HG03439 (cell line): ENCODE measurements around the gene CTTNBP2.

Experiments used
- ATAC-seq: cut with Tn5 transposase; IDR thresholded peaks from one replicate; pipeline ENCODE4 v1.9.1; 2021; ENCODE audit warnings: mild to moderate bottlenecking, moderate library complexity; ENCODE audit not compliant: unreplicated experiment

CTTNBP2 gene

DNA sequence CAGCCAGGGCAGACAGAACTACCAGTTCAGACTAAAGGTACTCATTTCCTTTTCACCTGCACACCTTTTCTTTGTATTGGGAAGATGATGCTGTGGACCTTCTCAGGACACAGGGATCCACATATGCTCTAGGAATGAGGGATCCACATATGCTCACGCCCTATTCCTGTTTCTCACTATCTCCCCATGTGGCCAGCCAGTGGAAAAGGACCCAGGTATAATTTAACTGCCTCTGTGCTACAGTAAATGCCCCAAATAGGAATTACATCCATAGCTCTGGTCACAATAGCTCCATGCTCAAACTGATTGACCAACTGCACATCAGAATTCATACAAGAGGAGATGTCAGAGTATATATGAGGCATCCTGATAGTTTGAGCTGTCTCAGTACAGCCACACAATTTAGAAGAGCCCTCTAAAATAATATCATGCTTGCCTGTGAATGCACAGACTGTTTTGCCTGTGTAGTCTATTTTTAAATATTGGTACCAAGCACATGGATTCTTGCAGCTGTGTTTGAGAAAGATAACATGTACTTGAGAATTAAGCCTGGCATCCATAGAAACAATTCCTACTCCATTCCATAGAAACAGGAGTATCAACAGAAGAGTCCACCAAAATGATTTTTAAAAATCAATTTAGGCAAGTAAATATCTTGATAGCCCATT lies 43.7 kb downstream of the CTTNBP2 start:
- no peak for ATAC-seq

- no peak for ATAC-seq
These were observed 44.4 kb downstream of the CTTNBP2 start for GRCh38 chr7:117828825-117829224.

DNA sequence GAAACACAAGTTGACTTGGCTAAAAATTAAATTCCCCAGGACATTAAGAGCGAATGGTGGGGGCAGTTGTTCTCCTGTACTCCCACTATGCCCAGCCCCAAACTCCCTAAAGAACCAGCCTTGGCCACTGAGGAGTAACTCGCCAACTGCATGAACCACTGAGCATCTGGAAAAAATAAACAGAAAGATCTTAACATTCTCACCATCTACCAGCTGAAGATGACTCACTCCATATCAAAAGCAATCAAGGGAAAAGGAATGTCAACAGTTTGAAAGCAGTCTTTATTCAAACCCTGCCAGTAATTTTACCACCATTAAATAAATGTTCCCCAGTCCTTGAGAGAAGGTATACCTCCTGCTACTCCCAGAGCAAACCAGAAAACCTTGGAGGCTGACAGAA lies 45.4 kb downstream of the CTTNBP2 start:
- no peak for ATAC-seq

GRCh38 chr7:117825132-117825531 lies 48.1 kb downstream of the CTTNBP2 start:
- no peak for ATAC-seq

- no peak for ATAC-seq
These were observed 48.6 kb downstream of the CTTNBP2 start for GRCh38 chr7:117824592-117824991.

- ATAC-seq, result no peak
These were observed 53.7 kb downstream of the CTTNBP2 start for GRCh38 chr7:117819558-117819957.

DNA sequence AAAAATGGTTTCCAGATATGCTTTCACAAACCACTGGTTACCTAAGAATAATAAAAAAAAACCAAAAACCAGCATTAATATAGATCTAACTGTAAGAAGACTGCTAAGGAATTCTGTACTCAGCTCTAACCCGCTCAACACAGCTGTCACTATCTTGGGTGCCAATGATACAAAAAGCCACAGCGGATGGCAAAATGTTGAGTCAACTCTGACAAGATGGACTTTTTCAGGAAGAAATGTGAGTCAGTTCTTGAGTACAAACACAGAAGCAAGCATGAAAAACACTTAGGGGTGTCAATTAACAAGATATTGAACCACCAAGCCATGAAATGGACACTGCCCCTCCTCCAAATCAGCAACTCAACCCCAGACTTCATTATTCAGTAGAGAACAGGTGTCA lies 55.0 kb downstream of the CTTNBP2 start:
- ATAC-seq, result no peak

DNA sequence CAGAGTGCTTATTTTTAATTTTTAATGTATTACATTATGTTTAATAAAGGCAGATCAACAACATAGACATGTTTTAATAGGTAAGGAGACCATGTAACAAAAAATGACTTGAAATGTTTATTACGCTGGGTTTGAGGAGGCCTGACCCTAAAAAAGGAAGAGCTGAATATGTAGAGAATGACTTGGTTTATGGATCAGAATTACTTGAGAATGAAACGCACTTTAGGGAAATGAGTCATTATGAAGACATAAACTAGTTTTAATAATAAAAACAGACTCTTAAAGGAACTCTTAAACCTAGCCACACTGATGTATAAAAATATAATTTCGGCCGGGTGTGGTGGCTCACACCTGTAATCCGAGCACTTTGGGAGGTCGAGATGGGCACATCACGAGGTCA lies 56.5 kb downstream of the CTTNBP2 start:
- no peak for ATAC-seq

DNA sequence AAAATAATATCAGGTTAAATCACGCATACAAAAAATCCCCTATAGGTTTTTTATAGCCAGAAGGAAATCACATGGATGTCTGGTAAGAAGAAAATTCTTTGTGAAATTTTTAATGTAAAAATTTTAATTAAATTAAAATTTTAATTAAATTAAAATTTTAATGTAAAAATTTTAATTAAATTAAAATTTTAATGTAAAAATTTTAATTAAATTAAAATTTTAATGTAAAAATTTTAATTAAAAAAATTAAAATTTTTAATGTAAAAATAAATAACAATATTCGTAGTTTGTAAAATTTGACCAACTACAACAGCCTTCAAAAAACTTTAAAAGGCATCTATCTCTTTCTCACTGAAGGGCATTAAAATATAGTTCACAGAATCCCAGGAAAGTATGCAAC lies 61.5 kb downstream of the CTTNBP2 start:
- no peak for ATAC-seq

DNA sequence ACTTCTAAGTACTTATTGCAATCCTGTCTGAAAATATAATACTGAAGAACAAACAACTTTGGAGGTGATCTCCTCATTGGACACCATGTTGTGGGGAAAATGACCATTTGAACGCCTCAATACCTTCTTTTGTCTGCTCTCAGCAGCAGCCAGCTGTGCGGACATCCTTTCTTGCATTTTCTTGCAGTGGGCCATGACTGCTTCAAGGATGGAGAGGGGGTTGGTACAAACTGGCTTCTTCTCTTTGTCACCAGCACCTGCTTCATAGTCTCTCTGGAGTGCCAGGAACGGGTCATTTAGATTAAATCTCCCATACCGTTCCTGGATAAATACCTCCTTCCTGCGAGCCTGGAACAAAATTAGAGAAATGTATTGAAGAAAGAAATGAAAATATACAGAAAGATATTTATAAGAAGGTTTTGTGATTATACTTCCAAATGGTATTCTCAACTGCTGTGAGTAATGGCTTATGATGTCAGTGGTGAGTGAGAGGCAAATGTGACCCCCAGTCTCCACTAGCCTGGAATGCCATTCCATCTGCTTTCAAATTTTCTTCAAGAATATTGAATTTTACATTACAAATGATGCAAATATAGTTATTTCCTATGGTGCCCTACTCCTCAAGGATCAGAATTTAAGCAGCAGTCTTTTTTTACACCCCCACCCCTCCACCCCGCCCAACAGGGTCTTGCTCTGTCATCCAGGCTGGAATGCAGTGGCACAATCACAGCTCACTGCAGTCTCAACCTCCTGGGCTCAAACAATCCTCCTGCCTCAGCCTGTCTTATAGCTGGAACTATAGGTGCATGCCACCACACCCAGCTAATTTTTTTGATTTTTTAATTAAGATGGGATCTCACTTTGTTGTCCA lies 62.4 kb downstream of the CTTNBP2 start:
- ATAC-seq, result no peak

GRCh38 chr7:117809958-117810357 lies 63.3 kb downstream of the CTTNBP2 start:
- ATAC-seq, result no peak

GRCh38 chr7:117808910-117809705 lies 64.1 kb downstream of the CTTNBP2 start:
- no peak for ATAC-seq

DNA sequence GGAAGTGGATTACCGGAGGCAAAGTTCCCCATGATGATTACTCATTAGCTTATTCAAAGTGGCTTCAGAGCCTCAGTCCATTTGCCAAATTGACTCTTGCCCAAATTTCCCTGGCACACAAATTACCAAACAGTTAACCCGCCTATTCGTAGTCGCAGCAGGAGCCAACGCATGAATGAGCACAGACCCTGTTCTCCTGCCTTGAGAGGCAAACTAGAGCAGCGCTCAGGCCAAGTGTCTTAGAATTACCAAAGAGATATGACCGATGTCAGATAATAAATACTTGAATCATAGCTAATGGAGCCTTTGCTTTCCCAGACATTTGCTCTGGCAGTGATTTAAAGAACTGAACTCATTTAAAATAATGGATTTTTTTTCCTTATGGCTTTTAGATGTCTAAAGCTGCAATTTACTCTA lies 64.9 kb downstream of the CTTNBP2 start:
- no peak for ATAC-seq

DNA sequence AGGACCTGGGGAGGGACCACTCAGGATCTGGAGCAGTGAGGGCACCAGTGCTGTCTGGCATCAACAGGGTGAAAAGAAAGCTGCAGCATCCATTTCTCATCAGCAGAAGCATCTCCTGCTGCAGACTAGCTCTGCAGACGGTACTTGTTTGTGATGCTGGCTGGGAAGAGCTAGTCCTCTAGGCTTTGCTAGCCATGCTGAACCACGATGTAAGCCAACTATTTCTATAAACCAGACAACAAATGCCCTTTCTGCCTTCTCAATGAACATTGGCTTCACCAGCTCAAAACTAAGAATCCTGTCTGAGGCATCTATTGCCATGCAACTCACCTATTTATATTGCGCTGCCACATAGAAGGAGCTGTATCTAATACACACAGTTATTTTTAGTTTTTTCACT lies 65.6 kb downstream of the CTTNBP2 start:
- ATAC-seq, result no peak

- no peak for ATAC-seq
These were observed 67.2 kb downstream of the CTTNBP2 start for GRCh38 chr7:117806011-117806410.

GRCh38 chr7:117805241-117805640 lies 68.0 kb downstream of the CTTNBP2 start:
- ATAC-seq, result no peak

DNA sequence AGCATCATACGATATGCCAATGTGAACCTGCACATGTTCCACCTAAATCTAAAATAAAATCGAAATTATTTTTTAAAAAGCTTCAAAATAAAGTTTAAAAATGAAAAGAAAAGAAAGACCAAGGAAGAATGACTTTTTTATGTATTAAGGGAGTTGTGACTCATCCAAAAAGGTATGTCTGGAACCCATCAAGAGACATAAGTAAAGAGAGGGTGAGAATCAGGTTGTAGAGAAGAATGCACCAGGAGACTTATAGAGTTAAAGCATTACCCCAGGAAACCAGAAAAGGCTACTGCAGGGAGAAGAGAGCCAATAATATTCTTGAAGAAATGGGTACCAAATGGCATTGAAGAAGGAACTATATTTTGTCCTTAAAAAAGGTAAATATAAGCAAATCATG lies 69.8 kb downstream of the CTTNBP2 start:
- no peak for ATAC-seq

DNA sequence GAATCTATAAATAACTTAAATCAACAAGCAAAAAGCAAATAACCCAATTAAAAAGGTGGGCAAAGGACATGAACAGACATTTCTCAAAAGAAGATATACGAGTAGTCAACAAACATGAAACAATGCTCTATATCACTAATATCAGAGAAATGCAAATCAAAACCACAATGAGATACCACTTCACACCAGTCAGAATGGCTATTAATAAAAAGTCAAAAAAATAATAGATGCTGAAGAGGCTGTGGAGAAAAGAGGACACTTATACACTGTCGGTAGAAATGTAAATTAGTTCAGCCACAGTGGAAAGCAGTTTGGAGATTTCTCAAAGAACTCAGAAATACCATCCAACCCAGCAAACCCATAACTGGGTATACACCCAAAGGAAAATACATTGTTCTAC lies 70.6 kb downstream of the CTTNBP2 start:
- no peak for ATAC-seq

DNA sequence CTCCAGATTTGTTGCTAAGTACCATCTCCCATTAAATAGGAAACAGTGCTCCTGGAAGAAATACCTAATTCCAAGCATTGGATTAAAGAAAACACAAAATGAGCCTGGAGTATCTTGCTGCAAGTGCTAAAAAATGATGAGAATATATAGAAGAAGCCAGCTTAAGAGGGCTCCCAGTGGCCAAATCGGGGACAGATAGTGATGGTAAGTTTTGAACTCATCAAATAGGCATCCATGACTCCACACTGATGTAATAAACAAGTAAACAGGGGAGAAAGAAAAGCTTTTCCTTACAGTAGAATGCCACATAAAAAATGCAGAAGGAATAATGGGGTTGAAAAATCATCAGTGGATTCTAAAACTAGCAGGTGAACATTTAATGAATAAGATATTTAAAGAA lies 72.4 kb downstream of the CTTNBP2 start:
- ATAC-seq, result no peak

DNA sequence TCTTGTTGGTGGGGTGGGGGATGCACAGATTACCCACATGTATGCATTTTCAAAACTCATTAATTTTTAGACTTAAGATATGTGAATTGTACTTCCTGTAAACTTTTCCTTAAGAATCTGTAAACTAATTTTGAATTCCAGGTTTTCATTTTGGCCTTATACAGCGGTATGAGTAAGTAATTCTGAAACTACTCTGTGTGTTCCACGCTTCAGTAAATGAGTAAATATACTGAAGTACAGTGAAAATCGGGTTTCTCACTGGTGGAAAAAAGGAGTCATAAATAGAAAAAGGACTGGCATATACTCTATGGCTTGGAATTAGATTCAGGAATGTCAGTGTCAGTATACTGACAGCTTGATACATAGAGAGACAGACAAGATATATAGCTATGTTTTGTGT lies 72.8 kb downstream of the CTTNBP2 start:
- no peak for ATAC-seq

DNA sequence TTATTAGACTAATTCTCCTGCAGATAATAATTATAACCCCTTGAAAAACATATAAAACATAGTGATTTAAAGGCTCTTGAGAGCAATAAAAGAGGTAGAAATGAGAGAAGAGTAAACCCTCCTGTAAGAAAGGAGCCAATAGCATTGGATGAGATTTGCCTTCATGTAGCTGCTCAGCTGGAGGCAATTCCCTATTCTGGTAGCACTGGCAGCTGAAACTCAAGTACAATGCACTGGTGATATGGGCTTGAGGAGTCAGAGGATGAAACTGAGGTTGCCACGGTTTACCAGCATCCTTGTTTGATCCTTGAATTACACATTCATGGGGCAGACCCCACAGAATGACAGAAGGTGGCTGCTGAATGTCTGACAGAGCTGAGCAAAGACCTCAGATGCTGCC lies 76.4 kb downstream of the CTTNBP2 start:
- no peak for ATAC-seq

DNA sequence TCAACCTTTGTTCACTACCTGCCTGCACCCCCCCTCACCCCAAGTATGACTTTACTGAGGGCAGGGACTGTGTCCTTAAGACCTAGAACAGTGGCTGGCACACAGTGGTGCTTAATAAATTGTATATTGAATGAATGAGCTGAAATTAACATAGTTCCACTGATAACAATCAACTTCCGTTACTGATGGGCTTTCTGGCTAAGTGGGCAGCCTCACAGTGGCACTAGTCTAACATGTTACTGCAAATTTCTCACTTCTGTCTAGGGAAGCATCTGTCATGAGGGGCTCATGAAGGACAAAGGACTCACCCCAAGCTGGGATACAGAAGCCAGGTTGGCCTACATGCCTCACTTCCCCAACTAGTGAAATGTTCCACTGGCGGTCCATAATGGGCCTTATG lies 79.3 kb downstream of the CTTNBP2 start:
- ATAC-seq, result no peak
